ENCODE data around the gene LPIN2.

DNA sequence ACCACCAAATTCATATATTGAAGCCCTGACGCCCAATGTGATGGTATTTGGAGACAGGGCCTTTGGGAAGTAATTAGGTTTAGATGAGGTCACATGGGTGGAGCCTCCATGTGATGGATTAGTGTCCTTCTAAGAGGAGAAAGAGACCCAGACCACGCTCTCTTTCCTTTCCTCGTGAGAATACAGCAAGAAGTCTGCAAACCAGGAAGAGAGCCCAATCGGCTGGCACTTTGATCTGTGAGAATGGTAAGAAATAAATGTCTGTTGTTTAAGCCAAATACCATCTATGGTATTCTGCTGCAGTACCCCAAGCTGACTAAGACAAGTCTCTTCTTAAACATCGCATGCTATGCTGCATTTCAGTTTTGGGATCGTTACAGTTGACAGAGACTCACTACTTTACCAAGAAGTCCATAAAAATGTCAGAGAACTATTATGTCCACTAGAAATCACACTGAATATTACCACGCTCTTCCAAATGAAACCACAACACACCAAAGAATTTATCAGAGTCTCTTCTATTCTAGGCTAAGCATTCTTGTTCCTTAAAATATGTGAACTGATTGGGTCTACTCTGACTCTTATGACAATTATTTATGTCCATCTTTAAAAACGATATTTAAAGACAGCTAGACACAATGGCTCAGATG is 48.5 kb downstream of the LPIN2 start:
- TF ChIP-seq POLR2A (IDR thresholded peaks at IDR 0.05) = no peak
- TF ChIP-seq, protein P1, sequence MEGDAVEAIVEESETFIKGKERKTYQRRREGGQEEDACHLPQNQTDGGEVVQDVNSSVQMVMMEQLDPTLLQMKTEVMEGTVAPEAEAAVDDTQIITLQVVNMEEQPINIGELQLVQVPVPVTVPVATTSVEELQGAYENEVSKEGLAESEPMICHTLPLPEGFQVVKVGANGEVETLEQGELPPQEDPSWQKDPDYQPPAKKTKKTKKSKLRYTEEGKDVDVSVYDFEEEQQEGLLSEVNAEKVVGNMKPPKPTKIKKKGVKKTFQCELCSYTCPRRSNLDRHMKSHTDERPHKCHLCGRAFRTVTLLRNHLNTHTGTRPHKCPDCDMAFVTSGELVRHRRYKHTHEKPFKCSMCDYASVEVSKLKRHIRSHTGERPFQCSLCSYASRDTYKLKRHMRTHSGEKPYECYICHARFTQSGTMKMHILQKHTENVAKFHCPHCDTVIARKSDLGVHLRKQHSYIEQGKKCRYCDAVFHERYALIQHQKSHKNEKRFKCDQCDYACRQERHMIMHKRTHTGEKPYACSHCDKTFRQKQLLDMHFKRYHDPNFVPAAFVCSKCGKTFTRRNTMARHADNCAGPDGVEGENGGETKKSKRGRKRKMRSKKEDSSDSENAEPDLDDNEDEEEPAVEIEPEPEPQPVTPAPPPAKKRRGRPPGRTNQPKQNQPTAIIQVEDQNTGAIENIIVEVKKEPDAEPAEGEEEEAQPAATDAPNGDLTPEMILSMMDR (IDR thresholded peaks at IDR 0.05 in 4 of 5, conservative IDR thresholded peaks at IDR 0.05 in 1 of 5) = no peak

Data from gastrocnemius medialis (tissue), 4 donors.